NCI-H524 (cell line): ENCODE measurements around the gene PDCD7.
"Not testable (repeated sequence)": the region's sequence is repeated elsewhere in the genome, so short reads cannot be mapped to it uniquely, and the experiment has no call there.

Experiments
- DNase-seq, 2 experiments: peaks; one replicate each; lab custom pipeline; 2025; lab: John Stamatoyannopoulos, UW

Gene PDCD7

GRCh38 chr15:65133548-65134200, at the start of gene PDCD7:
TSS of gene PDCD7 (minus strand) at chr15:65133808. CDS start at chr15:65133781, 27 bp downstream.
- DNase-seq: peak; percentile 95

GRCh38 chr15:65182538-65182937, 48.9 kb upstream of the PDCD7 start:
- DNase-seq: no peak

- DNase-seq: not testable (repeated sequence)
These were observed 48.2 kb upstream of the PDCD7 start for GRCh38 chr15:65181582-65182353.

GRCh38 chr15:65180167-65180566, 46.6 kb upstream of the PDCD7 start:
- no peak for DNase-seq

GRCh38 chr15:65177901-65178300, 44.3 kb upstream of the PDCD7 start:
- no peak for DNase-seq

GRCh38 chr15:65176056-65176455, 42.4 kb upstream of the PDCD7 start:
- no peak for DNase-seq

GRCh38 chr15:65175511-65175910, 41.9 kb upstream of the PDCD7 start:
- no peak for DNase-seq

- no peak for DNase-seq
These were observed 40.9 kb upstream of the PDCD7 start for GRCh38 chr15:65174509-65174908.

GRCh38 chr15:65172531-65172930, 38.9 kb upstream of the PDCD7 start:
- DNase-seq: no peak

- no peak for DNase-seq
These were observed 37.8 kb upstream of the PDCD7 start for GRCh38 chr15:65171428-65171827.

- no peak for DNase-seq
These were observed 32.3 kb upstream of the PDCD7 start for GRCh38 chr15:65165875-65166274.

- no peak for DNase-seq
These were observed 30.5 kb upstream of the PDCD7 start for GRCh38 chr15:65164139-65164538.

GRCh38 chr15:65163041-65163440, 29.4 kb upstream of the PDCD7 start:
- DNase-seq: no peak

- DNase-seq: peak in 1 of 2 experiments; percentile 1
These were observed 23.1 kb upstream of the PDCD7 start for GRCh38 chr15:65156692-65157091.

GRCh38 chr15:65154720-65155119, 21.1 kb upstream of the PDCD7 start:
- no peak for DNase-seq

- no peak for DNase-seq
These were observed 14.3 kb upstream of the PDCD7 start for GRCh38 chr15:65147902-65148301.

GRCh38 chr15:65146438-65146837, 12.8 kb upstream of the PDCD7 start:
- no peak for DNase-seq

- DNase-seq: not testable (repeated sequence)
These were observed 5.0 kb upstream of the PDCD7 start for GRCh38 chr15:65138631-65139030.

- DNase-seq: not testable (repeated sequence)
These were observed 4.3 kb upstream of the PDCD7 start for GRCh38 chr15:65137893-65138292.

- DNase-seq: not testable (repeated sequence)
These were observed 3.5 kb upstream of the PDCD7 start for GRCh38 chr15:65137089-65137488.

- no peak for DNase-seq
These were observed 930 bp upstream of the PDCD7 start for GRCh38 chr15:65134538-65134937.

- DNase-seq: no peak
These were observed 595 bp downstream of the PDCD7 start for GRCh38 chr15:65132878-65133547.

- DNase-seq: no peak
These were observed 2.7 kb downstream of the PDCD7 start for GRCh38 chr15:65130941-65131340.
